ENCODE measurements around the gene CSNK2B.

- TF ChIP-seq CTCF (IDR thresholded peaks at IDR 0.05) (no peak), POLR2A (IDR thresholded peaks at IDR 0.05) (no peak), EP300 (IDR thresholded peaks at IDR 0.05) (no peak), POLR2AphosphoS5 (IDR thresholded peaks at IDR 0.05) (no peak)
These were observed 22.9 kb upstream of the CSNK2B start for GRCh38 chr6:31642798-31643570.
